ENCODE results near the gene SRRM3.

DNA sequence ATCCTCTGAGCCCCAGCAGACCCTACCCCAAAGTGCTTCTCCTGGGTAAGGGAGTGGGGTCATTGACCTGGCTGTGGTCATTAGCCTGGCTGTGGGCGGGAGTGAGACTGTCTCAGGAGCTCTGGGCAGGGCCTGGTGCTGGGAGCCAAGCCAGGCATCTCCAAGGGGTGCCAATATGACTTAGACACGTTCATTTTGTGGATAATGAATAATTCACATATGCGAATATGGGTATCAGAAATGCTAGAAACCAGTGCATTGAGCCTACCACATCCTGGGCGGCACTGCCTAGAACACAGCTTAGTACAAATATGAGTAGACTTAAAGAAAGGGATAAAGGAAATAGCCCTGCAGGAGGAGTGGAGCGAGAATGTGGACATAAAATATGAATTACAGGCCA, 14.4 kb upstream of the SRRM3 start:
- TF ChIP-seq PURB (CRISPR knock-in tag; IDR thresholded peaks at IDR 0.05; ENCODE audit: low read depth) (no peak), ZBTB1 (CRISPR knock-in tag; IDR thresholded peaks at IDR 0.05; ENCODE audit: borderline replicate concordance, low read depth) (no peak), JUND (IDR thresholded peaks at IDR 0.05; ENCODE audit: borderline replicate concordance, low read depth, low read length) (no peak), JUND (tag; IDR thresholded peaks at IDR 0.05; ENCODE audit: borderline replicate concordance, low read depth, low read length) (no peak), MTA2 (IDR thresholded peaks at IDR 0.05; ENCODE audit: low read depth) (no peak)
- TF ChIP-seq, protein P1, sequence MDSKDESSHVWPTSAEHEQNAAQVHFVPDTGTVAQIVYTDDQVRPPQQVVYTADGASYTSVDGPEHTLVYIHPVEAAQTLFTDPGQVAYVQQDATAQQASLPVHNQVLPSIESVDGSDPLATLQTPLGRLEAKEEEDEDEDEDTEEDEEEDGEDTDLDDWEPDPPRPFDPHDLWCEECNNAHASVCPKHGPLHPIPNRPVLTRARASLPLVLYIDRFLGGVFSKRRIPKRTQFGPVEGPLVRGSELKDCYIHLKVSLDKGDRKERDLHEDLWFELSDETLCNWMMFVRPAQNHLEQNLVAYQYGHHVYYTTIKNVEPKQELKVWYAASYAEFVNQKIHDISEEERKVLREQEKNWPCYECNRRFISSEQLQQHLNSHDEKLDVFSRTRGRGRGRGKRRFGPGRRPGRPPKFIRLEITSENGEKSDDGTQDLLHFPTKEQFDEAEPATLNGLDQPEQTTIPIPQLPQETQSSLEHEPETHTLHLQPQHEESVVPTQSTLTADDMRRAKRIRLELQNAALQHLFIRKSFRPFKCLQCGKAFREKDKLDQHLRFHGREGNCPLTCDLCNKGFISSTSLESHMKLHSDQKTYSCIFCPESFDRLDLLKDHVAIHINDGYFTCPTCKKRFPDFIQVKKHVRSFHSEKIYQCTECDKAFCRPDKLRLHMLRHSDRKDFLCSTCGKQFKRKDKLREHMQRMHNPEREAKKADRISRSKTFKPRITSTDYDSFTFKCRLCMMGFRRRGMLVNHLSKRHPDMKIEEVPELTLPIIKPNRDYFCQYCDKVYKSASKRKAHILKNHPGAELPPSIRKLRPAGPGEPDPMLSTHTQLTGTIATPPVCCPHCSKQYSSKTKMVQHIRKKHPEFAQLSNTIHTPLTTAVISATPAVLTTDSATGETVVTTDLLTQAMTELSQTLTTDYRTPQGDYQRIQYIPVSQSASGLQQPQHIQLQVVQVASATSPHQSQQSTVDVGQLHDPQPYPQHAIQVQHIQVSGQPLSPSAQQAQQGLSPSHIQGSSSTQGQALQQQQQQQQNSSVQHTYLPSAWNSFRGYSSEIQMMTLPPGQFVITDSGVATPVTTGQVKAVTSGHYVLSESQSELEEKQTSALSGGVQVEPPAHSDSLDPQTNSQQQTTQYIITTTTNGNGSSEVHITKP (IDR thresholded peaks at IDR 0.05; ENCODE audit: partially characterized antibody) = no peak
- TF ChIP-seq, protein P2, sequence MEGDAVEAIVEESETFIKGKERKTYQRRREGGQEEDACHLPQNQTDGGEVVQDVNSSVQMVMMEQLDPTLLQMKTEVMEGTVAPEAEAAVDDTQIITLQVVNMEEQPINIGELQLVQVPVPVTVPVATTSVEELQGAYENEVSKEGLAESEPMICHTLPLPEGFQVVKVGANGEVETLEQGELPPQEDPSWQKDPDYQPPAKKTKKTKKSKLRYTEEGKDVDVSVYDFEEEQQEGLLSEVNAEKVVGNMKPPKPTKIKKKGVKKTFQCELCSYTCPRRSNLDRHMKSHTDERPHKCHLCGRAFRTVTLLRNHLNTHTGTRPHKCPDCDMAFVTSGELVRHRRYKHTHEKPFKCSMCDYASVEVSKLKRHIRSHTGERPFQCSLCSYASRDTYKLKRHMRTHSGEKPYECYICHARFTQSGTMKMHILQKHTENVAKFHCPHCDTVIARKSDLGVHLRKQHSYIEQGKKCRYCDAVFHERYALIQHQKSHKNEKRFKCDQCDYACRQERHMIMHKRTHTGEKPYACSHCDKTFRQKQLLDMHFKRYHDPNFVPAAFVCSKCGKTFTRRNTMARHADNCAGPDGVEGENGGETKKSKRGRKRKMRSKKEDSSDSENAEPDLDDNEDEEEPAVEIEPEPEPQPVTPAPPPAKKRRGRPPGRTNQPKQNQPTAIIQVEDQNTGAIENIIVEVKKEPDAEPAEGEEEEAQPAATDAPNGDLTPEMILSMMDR (IDR thresholded peaks at IDR 0.05 in 2 of 3, conservative IDR thresholded peaks at IDR 0.05 in 1 of 3; ENCODE audit: insufficient read depth in 2 of 3, low read depth in 1 of 3, low read length in 3 of 3) = no peak

Measured in K562 (cell line).